SH-SY5Y (cell line): ENCODE results near the gene ZNF280A.

ENCODE experiments used
- GATA2 ChIP-seq: IDR thresholded peaks from 2 replicates; pipeline ENCODE4 v1.6.1; 2011; ENCODE audit warnings: mild to moderate bottlenecking, low read depth, low read length
- GATA3 ChIP-seq: IDR thresholded peaks from 2 replicates; pipeline ENCODE4 v1.6.1; 2011; ENCODE audit warnings: low read depth, mild to moderate bottlenecking, low read length, moderate library complexity

DNA sequence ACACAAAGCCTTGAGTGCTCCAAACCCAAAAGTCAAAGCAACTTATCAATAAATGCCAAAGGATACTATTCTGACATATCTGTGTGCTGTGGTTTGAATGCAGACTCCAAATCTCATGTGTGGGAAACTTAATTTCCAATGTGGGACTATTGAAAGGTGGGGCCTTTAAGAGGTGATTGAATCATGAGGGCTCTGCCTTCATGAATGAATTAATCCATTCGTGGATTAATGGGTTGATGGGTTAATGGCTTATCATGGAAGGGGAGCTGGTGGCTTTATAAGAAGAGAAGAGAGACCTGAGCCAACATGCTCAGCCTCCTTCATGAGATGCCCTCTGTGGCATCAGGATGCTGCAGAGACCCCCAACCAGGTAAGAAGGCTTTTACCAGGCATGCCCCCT, 16.8 kb upstream of the ZNF280A start:
- TF ChIP-seq GATA2 (no peak), GATA3 (no peak)
